ENCODE data around the gene PNPLA7. TPM values are rescaled to one million over a fixed set of nuclear protein-coding genes. Genes with fewer than 3 reads are reported as not detected.

The PNPLA7 gene
- total and polyA plus RNA-seq, 10 of the 15 experiments (the other 5 are each of a cell fraction or from before 2014, with no cell fraction given), result 0.04 to 0.85 (median 0.19) TPM; not detected in 1

DNA sequence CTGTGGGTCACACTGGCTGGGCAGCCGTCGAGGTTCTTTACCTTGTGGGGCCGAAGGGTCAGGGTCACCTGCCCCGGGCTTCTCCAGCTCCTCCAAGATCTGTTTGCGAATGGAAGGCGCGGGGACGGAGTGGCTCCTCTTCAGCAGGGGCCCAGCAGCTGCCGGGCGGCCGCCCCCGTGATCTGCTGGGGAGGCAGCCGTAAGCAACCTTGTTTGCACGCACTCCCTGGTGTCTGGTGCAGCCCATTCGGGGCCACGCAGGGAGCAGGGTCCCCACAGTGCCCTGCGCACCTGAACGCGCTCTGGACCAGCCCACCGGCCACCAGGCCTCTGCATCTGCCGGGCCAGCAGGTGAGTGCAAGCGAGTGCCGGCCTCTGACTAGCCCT lies 34.9 kb downstream of the PNPLA7 start:
- BruUV-seq (replicated peaks), result no TSS peak
- ChIA-PET CTCF (interaction anchor here (0.6 kb wide), 1 partner anchor 10 kb away, joined by 3 read pairs; no protein-coding TSS in a partner anchor), POLR2A (no interaction called here), SMC1A (ENCODE audit: uncharacterized antibody, unreplicated experiment) (no interaction called here), RAD21 (ENCODE audit: unreplicated experiment) (no interaction called here)
- no peak for ATAC-seq
- Histone ChIP-seq H2AFZ (ENCODE audit: control insufficient read depth, low read depth, low read length) (no peak overlapping the region), H3K4me3 (no peak overlapping the region), H3K27me3 (replicated peaks in 1 of 2; ENCODE audit: control insufficient read depth in 2 of 2, insufficient read depth in 2 of 2, low read length in 1 of 2) (no peaks in the 10 kb centered on the region), H3K4me2 (ENCODE audit: control insufficient read depth, insufficient read depth) (no peak overlapping the region), H3K4me1 (ENCODE audit: control insufficient read depth, insufficient read depth, low read length) (peaks cover 8% of the 10 kb centered on the region), H3K9ac (ENCODE audit: control insufficient read depth, insufficient read depth, low read length) (no peak overlapping the region), H3K9me3 (replicated peaks; ENCODE audit: control insufficient read depth, insufficient read depth, low read length) (no peaks in the 10 kb centered on the region), H3K36me3 (ENCODE audit: control insufficient read depth in 2 of 2, insufficient read depth in 2 of 2, low read length in 1 of 2) (no peaks in the 10 kb centered on the region), H3K27ac (ENCODE audit: control insufficient read depth, insufficient read depth) (no peak overlapping the region), H3K79me2 (ENCODE audit: control insufficient read depth, insufficient read depth, low read length) (no peaks in the 10 kb centered on the region), H4K20me1 (ENCODE audit: control insufficient read depth, insufficient read depth) (no peaks in the 10 kb centered on the region)
- intact Hi-C loops (cut with micrococcal nuclease; ENCODE audit: unreplicated experiment), result no loop called here
- in situ Hi-C loops (cut with MboI), result no loop called here
- FAIRE-seq, result no peak
- DNase-seq (ENCODE audit: low read depth, low spot score), result no peak
- WGBS (ENCODE audit: insufficient coverage, insufficient replicate concordance, low lambda C conversion rate, missing lambda C conversion rate), result 94% methylated on average over 20 of the region's 23 CpGs
- TF ChIP-seq ZNF24 (IDR thresholded peaks at IDR 0.05) (no peak), SMARCA5 (IDR thresholded peaks at IDR 0.05) (no peak), NFXL1 (IDR thresholded peaks at IDR 0.05; ENCODE audit: borderline replicate concordance) (no peak), CEBPB (IDR thresholded peaks at IDR 0.05; ENCODE audit: borderline replicate concordance in 1 of 2, low read depth in 2 of 2, low read length in 2 of 2) (no peak), RBBP5 (conservative IDR thresholded peaks at IDR 0.05) (no peak), MEF2A (IDR thresholded peaks at IDR 0.05; ENCODE audit: insufficient read depth, low read depth, low read length) (no peak), FOXK2 (IDR thresholded peaks at IDR 0.05) (no peak), MTA3 (IDR thresholded peaks at IDR 0.05; ENCODE audit: borderline replicate concordance, low read length) (no peak), POLR2AphosphoS2 (IDR thresholded peaks at IDR 0.05; ENCODE audit: low read depth, low read length) (no peak), HCFC1 (IDR thresholded peaks at IDR 0.05; ENCODE audit: low read length) (no peak), ASH2L (IDR thresholded peaks at IDR 0.05; ENCODE audit: borderline replicate concordance, low read depth) (no peak), RB1 (IDR thresholded peaks at IDR 0.05; ENCODE audit: borderline replicate concordance) (no peak), CHD4 (IDR thresholded peaks at IDR 0.05) (no peak), EZH2 (IDR thresholded peaks at IDR 0.05; ENCODE audit: borderline replicate concordance, control insufficient read depth, low read depth, low read length) (no peak), MEF2B (IDR thresholded peaks at IDR 0.05; ENCODE audit: partially characterized antibody, poor library complexity, severe bottlenecking) (no peak), ETV6 (conservative IDR thresholded peaks at IDR 0.05 in 1 of 2, IDR thresholded peaks at IDR 0.05 in 1 of 2; ENCODE audit: borderline replicate concordance in 1 of 2, low read depth in 1 of 2) (no peak)
- TF ChIP-seq, protein P1, sequence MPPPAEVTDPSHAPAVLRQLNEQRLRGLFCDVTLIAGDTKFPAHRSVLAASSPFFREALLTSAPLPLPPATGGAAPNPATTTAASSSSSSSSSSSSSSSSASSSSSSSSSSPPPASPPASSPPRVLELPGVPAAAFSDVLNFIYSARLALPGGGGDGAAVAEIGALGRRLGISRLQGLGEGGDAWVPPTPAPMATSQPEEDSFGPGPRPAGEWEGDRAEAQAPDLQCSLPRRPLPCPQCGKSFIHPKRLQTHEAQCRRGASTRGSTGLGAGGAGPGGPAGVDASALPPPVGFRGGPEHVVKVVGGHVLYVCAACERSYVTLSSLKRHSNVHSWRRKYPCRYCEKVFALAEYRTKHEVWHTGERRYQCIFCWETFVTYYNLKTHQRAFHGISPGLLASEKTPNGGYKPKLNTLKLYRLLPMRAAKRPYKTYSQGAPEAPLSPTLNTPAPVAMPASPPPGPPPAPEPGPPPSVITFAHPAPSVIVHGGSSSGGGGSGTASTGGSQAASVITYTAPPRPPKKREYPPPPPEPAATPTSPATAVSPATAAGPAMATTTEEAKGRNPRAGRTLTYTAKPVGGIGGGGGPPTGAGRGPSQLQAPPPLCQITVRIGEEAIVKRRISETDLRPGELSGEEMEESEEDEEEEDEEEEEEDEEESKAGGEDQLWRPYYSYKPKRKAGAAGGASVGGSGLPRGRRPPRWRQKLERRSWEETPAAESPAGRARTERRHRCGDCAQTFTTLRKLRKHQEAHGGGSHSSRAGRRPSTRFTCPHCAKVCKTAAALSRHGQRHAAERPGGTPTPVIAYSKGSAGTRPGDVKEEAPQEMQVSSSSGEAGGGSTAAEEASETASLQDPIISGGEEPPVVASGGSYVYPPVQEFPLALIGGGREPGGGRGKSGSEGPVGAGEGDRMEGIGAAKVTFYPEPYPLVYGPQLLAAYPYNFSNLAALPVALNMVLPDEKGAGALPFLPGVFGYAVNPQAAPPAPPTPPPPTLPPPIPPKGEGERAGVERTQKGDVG (CRISPR knock-in tag; IDR thresholded peaks at IDR 0.05), result no peak
- TF ChIP-seq, protein P2, sequence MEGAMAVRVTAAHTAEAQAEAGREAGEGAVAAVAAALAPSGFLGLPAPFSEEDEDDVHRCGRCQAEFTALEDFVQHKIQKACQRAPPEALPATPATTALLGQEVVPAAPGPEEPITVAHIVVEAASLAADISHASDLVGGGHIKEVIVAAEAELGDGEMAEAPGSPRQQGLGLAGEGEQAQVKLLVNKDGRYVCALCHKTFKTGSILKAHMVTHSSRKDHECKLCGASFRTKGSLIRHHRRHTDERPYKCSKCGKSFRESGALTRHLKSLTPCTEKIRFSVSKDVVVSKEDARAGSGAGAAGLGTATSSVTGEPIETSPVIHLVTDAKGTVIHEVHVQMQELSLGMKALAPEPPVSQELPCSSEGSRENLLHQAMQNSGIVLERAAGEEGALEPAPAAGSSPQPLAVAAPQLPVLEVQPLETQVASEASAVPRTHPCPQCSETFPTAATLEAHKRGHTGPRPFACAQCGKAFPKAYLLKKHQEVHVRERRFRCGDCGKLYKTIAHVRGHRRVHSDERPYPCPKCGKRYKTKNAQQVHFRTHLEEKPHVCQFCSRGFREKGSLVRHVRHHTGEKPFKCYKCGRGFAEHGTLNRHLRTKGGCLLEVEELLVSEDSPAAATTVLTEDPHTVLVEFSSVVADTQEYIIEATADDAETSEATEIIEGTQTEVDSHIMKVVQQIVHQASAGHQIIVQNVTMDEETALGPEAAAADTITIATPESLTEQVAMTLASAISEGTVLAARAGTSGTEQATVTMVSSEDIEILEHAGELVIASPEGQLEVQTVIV (IDR thresholded peaks at IDR 0.05; ENCODE audit: borderline replicate concordance, partially characterized antibody), result no peak
- TF ChIP-seq, protein P3, sequence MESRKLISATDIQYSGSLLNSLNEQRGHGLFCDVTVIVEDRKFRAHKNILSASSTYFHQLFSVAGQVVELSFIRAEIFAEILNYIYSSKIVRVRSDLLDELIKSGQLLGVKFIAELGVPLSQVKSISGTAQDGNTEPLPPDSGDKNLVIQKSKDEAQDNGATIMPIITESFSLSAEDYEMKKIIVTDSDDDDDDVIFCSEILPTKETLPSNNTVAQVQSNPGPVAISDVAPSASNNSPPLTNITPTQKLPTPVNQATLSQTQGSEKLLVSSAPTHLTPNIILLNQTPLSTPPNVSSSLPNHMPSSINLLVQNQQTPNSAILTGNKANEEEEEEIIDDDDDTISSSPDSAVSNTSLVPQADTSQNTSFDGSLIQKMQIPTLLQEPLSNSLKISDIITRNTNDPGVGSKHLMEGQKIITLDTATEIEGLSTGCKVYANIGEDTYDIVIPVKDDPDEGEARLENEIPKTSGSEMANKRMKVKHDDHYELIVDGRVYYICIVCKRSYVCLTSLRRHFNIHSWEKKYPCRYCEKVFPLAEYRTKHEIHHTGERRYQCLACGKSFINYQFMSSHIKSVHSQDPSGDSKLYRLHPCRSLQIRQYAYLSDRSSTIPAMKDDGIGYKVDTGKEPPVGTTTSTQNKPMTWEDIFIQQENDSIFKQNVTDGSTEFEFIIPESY (IDR thresholded peaks at IDR 0.05), result no peak

Measured in GM12878 (cell line).